Epithelial cell of proximal tubule (primary cell): ENCODE data around the gene CNBP. TPM values are rescaled to one million over a fixed set of nuclear protein-coding genes. Genes with fewer than 3 reads are reported as not detected.
"Not testable (repeated sequence)": the region's sequence is repeated elsewhere in the genome, so short reads cannot be mapped to it uniquely, and the experiment has no call there.

Experiments
- DNase-seq: peaks from one replicate; pipeline ENCODE4 v3.0.0-alpha.2; 2011; ENCODE audit warnings: low read depth
- H3K4me3 ChIP-seq: 2 replicates; pipeline ENCODE4 v1.5.1; 2011; ENCODE audit warnings: low read depth, mild to moderate bottlenecking, low read length
- total RNA-seq: library from RNA; depleted of rRNA; stranded (reverse); fragments of >200 nt; gene quantifications from 2 replicates; pipeline ENCODE4 v1.2.3, GENCODE V29; 2015
- TF ChIP-seq, protein P1 (sequence below): conservative IDR thresholded peaks from 2 replicates; pipeline ENCODE4 v1.5.1; 2012; ENCODE audit warnings: low read depth, mild to moderate bottlenecking, low read length

The CNBP gene
- 292 and 372 TPM in 2 replicates for total RNA-seq

GRCh38 chr3:129183569-129184395 is at the start of gene CNBP:
Gene CNBP, minus strand, starts transcription at chr3:129183896. Its CDS starts 12,139 bp downstream, at chr3:129171757.
- peak within 1 kb of the TSS; percentile 87 for H3K4me3 ChIP-seq
- no peak for DNase-seq
- TF ChIP-seq, protein P1, sequence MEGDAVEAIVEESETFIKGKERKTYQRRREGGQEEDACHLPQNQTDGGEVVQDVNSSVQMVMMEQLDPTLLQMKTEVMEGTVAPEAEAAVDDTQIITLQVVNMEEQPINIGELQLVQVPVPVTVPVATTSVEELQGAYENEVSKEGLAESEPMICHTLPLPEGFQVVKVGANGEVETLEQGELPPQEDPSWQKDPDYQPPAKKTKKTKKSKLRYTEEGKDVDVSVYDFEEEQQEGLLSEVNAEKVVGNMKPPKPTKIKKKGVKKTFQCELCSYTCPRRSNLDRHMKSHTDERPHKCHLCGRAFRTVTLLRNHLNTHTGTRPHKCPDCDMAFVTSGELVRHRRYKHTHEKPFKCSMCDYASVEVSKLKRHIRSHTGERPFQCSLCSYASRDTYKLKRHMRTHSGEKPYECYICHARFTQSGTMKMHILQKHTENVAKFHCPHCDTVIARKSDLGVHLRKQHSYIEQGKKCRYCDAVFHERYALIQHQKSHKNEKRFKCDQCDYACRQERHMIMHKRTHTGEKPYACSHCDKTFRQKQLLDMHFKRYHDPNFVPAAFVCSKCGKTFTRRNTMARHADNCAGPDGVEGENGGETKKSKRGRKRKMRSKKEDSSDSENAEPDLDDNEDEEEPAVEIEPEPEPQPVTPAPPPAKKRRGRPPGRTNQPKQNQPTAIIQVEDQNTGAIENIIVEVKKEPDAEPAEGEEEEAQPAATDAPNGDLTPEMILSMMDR = no peak

- TF ChIP-seq, protein P1 = no peak
- no peak for DNase-seq
Measured at GRCh38 chr3:129231331-129232119, 47.8 kb upstream of the CNBP start.

GRCh38 chr3:129230311-129231019 is 46.8 kb upstream of the CNBP start:
- no peak for DNase-seq
- H3K4me3 ChIP-seq = no peak overlapping the region

More at GRCh38 chr3:129231331-129232119, 47.8 kb upstream of the CNBP start:
- H3K4me3 ChIP-seq = no peak overlapping the region

DNA sequence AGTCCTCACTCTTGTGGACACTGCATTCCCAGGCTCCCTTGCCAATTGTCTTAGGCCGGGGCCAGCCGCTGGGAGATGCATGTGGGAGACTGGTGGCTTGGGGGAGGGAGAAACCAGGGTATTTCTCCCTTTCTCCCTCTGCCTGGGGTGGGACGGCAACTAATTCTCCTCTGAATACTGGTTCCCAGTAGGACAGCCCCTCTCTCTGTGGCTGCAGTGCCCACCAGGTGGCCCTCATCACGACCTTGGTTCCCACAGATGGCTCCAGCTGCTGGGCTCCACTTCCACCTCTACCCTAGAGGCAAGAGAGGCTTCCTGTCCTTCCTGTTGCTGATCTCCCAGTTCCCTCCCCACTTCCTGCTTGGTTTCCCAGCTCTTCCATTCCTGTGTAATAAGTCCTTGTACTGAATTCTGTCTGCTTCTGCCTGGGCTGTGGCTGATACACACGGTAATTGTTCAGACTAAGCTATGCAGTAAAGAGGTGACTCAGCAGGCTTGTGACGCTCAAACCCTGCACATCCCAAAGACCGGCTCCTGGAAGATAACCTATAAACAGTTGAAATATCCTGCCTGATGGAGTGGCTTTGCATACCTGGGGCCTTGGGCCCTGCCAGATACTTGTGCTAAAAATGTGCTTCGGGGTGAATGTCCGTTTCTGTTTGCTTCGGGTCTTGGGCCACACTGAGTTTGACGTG is 45.3 kb upstream of the CNBP start:
- no peak for DNase-seq
- no peak overlapping the region for H3K4me3 ChIP-seq
- TF ChIP-seq, protein P1 = no peak

More at GRCh38 chr3:129230311-129231019, 46.8 kb upstream of the CNBP start:
- TF ChIP-seq, protein P1 = no peak

DNA sequence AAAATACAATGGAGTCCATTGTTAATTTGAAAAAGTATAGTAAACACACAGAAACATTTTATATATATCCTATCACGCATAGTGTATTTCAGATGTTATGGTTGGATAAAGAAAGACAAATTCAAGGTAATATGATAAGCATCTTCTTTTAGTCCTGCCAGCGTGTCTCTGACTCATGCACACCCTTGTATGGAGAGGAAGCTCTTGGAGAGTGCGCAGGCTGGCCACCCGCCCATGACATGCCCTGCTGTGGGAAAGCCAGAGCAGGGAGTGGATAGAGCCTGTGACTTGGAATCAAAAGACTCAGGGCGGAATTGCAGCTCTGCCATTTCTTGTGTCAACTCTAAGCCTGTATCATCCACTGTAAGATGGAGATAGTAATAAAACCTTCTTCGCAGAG is 42.7 kb upstream of the CNBP start:
- no peak for DNase-seq
- TF ChIP-seq, protein P1 = no peak
- no peak overlapping the region for H3K4me3 ChIP-seq

GRCh38 chr3:129224984-129225393 is 41.3 kb upstream of the CNBP start:
- peak overlapping the region; percentile 36 for H3K4me3 ChIP-seq

DNA sequence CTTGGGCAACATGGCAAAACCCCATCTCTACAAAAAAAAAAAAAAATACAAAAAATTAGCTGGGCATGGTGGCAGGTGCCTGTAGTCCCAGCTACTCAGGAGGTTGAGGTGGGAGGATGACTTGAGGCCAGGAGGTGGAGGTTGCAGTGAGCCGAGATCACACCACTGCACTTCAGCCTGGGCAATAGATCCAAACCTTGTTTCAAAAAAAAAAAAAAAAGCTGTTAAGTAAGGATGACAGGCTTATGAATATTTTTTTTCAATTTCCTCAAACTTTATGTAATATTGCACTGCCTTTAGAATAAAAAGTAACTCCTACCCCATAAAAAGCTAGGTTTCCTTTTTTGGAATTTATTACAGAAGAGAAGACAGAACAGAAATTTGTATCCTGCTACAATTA is 40.7 kb upstream of the CNBP start:
- H3K4me3 ChIP-seq, DNase-seq: not testable (repeated sequence)

More at GRCh38 chr3:129224984-129225393, 41.3 kb upstream of the CNBP start:
- TF ChIP-seq, protein P1 = no peak
- DNase-seq = peak; percentile 66
